Right lobe of liver (tissue), 6 donors: Measurements from ENCODE around the gene CCDC149. TPM values are rescaled to one million over a fixed set of nuclear protein-coding genes. Genes with fewer than 3 reads are reported as not detected.

Experiments used
- ATAC-seq, 4 donors: fragments of 200-7000 bp; cut with Tn5 transposase; one replicate each; pipeline ENCODE4 v1.9.1; 2020; ENCODE audit warnings: mild to moderate bottlenecking in 4 of 4, moderate library complexity in 4 of 4
- DNase-seq, 3 donors: peaks; one replicate each; pipeline ENCODE4 v3.0.0-alpha.2; 2020
- H3K27ac ChIP-seq, 3 donors: fragments of 200-600 bp; one replicate each; pipeline ENCODE4 v1.8.0; 2022
- H3K27me3 ChIP-seq, 2 donors: fragments of 200-600 bp; one replicate each; pipeline ENCODE4 v1.8.0; 2022
- H3K36me3 ChIP-seq, 4 donors: fragments of 200-600 bp; sonication (generic) in 1 of 4; one replicate each; pipeline versions ENCODE4 v1.5.1 to v1.8.0; 2017 to 2022; ENCODE audit warnings: control low read depth in 1 of 4
- H3K4me1 ChIP-seq, 4 donors: fragments of 200-600 bp; sonication (generic) in 1 of 4; one replicate each; pipeline versions ENCODE4 v1.5.1 to v1.8.0; 2017 to 2022; ENCODE audit warnings: control low read depth in 1 of 4
- H3K4me3 ChIP-seq, 3 donors: fragments of 200-600 bp; one replicate each; pipeline ENCODE4 v1.8.0; 2022
- H3K9me3 ChIP-seq, 4 donors: fragments of 200-600 bp; sonication (generic) in 1 of 4; one replicate each; pipeline versions ENCODE4 v1.5.1 to v1.8.0; 2017 to 2022; ENCODE audit warnings: control low read depth in 1 of 4
- CTCF ChIP-seq, 4 donors: fragments of 200-600 bp in 3 of 4; fragments of 450-650 bp in 1 of 4; IDR thresholded peaks; one replicate each; pipeline versions ENCODE4 v1.5.1 to v1.8.0; 2016 to 2022; ENCODE audit warnings: antibody characterized with exemption in 4 of 4, mild to moderate bottlenecking in 2 of 4
- POLR2A ChIP-seq: fragments of 450-650 bp; IDR thresholded peaks from one replicate; pipeline ENCODE4 v1.6.1; 2017; ENCODE audit warnings: antibody characterized with exemption, mild to moderate bottlenecking
- WGBS: methylation state at CpG from one replicate; pipeline ENCODE4 v1.1.6; 2018; ENCODE audit warnings: low coverage, low lambda C conversion rate; ENCODE audit not compliant: insufficient coverage; ENCODE audit errors: missing lambda C conversion rate; 5-methylcytosine and 5-hydroxymethylcytosine counted together
- intact Hi-C, 2 donors: fragments of 100-400 bp; cut with DNase I; formaldehyde crosslinking; loops; one replicate each; pipeline versions ENCODE4 v1.11.2 to v1.14.1; 2022
- total RNA-seq, 6 experiments: library from RNA; depleted of rRNA in 2 of 6; stranded (reverse); fragments of >200 nt in 2 of 6; fragmentation: NEBNext Ultra II Directional in 3 of 6; extraction: Animal tissue kit (Norgen Biotek cat#: 25700) in 3 of 6; gene quantifications; one replicate each; pipeline versions ENCODE4 v1.1.0 to v1.2.4, GENCODE V29; 2016 to 2023
- donor health status: DM: no; HTN: yes; CAD: no.
- donor health status: DM: no; HTN: no; CAD: no.
- donor health status: DM: no; HTN: no; CAD: no.
- donor health status: DM: no; HTN: yes; CAD: no.
- donor health status: DM: no; HTN: yes; CAD: no.

CCDC149 gene
- total RNA-seq, 6 experiments from 2014 or later: 3.9 to 8.0 (median 5.2) TPM

GRCh38 chr4:24895461-24895860 lies 17.4 kb downstream of the CCDC149 start:
- no peaks in the 10 kb centered on the region for H3K4me1 ChIP-seq
- H3K27me3 ChIP-seq: no peaks in the 10 kb centered on the region
- no CpG with 5 or more reads among the region's 1 CpG for WGBS
- H3K36me3 ChIP-seq: no peaks in the 10 kb centered on the region
- TF ChIP-seq POLR2A: no peak
- no peak for TF ChIP-seq CTCF (IDR thresholded peaks at IDR 0.05)
- H3K27ac ChIP-seq: no peak overlapping the region
- no peak for ATAC-seq
- H3K4me3 ChIP-seq: no peak overlapping the region
- intact Hi-C loops: no loop called here
- no peaks in the 10 kb centered on the region for H3K9me3 ChIP-seq
- no peak for DNase-seq

- no peak for ATAC-seq
- no peaks in the 10 kb centered on the region for H3K36me3 ChIP-seq
- WGBS: 86% methylated on average over 8 of the region's 9 CpGs
- intact Hi-C loops: no loop called here
- no peaks in the 10 kb centered on the region for H3K9me3 ChIP-seq
- no peak overlapping the region for H3K27ac ChIP-seq
- TF ChIP-seq POLR2A (no peak), CTCF (IDR thresholded peaks at IDR 0.05) (no peak)
- no peak for DNase-seq
- H3K27me3 ChIP-seq: no peaks in the 10 kb centered on the region
- no peak overlapping the region for H3K4me3 ChIP-seq
- no peaks in the 10 kb centered on the region for H3K4me1 ChIP-seq
Measured at GRCh38 chr4:24894846-24895245, 18.0 kb downstream of the CCDC149 start.

GRCh38 chr4:24894243-24894642 lies 18.6 kb downstream of the CCDC149 start:
- Histone ChIP-seq H3K27ac (no peak overlapping the region), H3K4me1 (no peaks in the 10 kb centered on the region), H3K4me3 (no peak overlapping the region), H3K27me3 (no peaks in the 10 kb centered on the region), H3K9me3 (no peaks in the 10 kb centered on the region), H3K36me3 (no peaks in the 10 kb centered on the region)
- intact Hi-C loops: no loop called here
- no peak for DNase-seq
- ATAC-seq: no peak
- 100% methylated on average over 1 of the region's 1 CpG for WGBS
- TF ChIP-seq POLR2A (no peak), CTCF (IDR thresholded peaks at IDR 0.05) (no peak)

- intact Hi-C loops: no loop called here
- ATAC-seq: no peak
- 64% methylated on average over 2 of the region's 2 CpGs for WGBS
- Histone ChIP-seq H3K4me3 (no peak overlapping the region), H3K9me3 (no peaks in the 10 kb centered on the region), H3K27me3 (no peaks in the 10 kb centered on the region), H3K27ac (no peak overlapping the region), H3K4me1 (no peaks in the 10 kb centered on the region), H3K36me3 (no peaks in the 10 kb centered on the region)
- no peak for TF ChIP-seq CTCF (IDR thresholded peaks at IDR 0.05)
- TF ChIP-seq POLR2A: no peak
- no peak for DNase-seq
Measured at GRCh38 chr4:24892778-24893177, 20.1 kb downstream of the CCDC149 start.

- intact Hi-C loops: no loop called here
- ATAC-seq: no peak
- no peak for TF ChIP-seq POLR2A
- TF ChIP-seq CTCF (IDR thresholded peaks at IDR 0.05): no peak
- H3K9me3 ChIP-seq: no peaks in the 10 kb centered on the region
- WGBS: 92% methylated on average over 2 of the region's 2 CpGs
- no peaks in the 10 kb centered on the region for H3K27me3 ChIP-seq
- H3K4me3 ChIP-seq: no peak overlapping the region
- no peaks in the 10 kb centered on the region for H3K36me3 ChIP-seq
- DNase-seq: no peak
- no peak overlapping the region for H3K27ac ChIP-seq
- no peaks in the 10 kb centered on the region for H3K4me1 ChIP-seq
Measured at GRCh38 chr4:24892278-24892677, 20.6 kb downstream of the CCDC149 start.
